GM19099 (cell line): Measurements from ENCODE around the gene NETO2.

Experiments used
- POLR2A ChIP-seq: IDR thresholded peaks from 3 replicates; pipeline ENCODE4 v1.6.1; 2011; ENCODE audit warnings: low read depth; ENCODE audit not compliant: insufficient read length; ENCODE audit errors: extremely low read depth

NETO2 gene, protein sequence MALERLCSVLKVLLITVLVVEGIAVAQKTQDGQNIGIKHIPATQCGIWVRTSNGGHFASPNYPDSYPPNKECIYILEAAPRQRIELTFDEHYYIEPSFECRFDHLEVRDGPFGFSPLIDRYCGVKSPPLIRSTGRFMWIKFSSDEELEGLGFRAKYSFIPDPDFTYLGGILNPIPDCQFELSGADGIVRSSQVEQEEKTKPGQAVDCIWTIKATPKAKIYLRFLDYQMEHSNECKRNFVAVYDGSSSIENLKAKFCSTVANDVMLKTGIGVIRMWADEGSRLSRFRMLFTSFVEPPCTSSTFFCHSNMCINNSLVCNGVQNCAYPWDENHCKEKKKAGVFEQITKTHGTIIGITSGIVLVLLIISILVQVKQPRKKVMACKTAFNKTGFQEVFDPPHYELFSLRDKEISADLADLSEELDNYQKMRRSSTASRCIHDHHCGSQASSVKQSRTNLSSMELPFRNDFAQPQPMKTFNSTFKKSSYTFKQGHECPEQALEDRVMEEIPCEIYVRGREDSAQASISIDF

DNA sequence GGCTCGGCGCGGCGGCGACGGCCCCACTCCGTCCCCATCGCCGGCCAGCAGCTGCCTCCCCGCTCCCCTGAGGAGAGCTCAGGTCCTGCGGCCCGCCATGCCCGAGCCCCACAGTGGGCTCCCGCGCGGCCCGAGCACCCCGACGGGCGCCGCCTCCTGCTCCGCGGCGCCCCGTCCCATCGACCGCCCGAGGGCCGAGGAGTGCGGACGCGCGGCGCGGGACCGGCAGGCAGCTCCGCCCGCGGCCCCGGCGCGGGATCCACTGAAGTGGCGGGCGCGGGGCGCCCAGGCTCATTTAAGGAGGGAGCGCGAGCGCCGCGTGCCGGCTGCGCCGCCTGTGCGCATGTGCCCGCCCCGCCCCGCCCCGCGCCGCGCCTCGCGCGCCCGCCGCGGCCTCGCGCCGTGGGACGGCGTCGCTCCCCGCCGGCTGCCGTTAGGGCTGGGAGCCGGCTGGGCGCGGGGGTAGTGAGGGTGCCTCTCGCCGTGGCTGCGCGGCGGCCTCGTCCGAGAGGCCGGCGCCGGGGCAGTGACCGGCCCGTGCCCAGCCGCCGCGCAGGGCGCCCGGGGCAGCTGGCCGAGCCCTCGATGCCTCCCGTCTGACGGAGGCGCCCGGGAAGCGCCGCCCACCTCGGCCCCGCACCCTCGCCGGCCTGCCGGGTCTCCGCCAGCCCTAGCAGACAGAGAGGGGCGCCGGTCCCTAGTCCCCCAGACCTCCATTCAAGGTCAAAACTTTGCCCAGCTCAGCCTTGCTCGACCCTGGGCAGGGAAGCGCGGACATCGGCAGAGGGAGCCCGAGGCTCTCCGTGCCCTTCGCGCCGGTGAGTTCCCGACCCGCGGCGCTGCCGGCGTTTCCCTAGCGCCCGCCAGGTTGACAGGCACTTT, at the start of gene NETO2:
Gene NETO2 (minus strand): TSS at position 269 of the 882 bp plus-strand sequence. CDS start 333 bp downstream, outside the sequence.
- peak; percentile 82 for TF ChIP-seq POLR2A

DNA sequence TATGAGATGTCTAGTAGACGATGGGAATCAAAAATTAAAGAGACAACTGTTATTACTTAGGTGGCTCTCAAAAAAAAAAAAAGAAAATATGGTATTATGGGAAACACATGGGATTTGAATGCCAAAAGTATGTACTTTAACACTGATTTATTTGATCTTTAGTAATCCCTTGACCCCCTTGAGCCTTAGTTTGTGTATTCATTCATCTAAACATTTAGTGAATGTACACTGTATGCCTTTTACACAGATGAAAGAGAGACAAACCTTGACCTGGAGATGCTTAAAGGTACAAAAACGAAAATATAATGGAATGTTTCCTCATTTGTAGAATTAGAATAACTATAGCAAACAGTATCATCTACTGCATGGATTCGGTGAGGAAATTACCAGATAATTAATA, 38.6 kb upstream of the NETO2 start:
- no peak for TF ChIP-seq POLR2A

- no peak for TF ChIP-seq POLR2A
Observed at GRCh38 chr16:47180073-47180472, 36.3 kb upstream of the NETO2 start.

- no peak for TF ChIP-seq POLR2A
Observed at GRCh38 chr16:47175152-47175551, 31.4 kb upstream of the NETO2 start.

DNA sequence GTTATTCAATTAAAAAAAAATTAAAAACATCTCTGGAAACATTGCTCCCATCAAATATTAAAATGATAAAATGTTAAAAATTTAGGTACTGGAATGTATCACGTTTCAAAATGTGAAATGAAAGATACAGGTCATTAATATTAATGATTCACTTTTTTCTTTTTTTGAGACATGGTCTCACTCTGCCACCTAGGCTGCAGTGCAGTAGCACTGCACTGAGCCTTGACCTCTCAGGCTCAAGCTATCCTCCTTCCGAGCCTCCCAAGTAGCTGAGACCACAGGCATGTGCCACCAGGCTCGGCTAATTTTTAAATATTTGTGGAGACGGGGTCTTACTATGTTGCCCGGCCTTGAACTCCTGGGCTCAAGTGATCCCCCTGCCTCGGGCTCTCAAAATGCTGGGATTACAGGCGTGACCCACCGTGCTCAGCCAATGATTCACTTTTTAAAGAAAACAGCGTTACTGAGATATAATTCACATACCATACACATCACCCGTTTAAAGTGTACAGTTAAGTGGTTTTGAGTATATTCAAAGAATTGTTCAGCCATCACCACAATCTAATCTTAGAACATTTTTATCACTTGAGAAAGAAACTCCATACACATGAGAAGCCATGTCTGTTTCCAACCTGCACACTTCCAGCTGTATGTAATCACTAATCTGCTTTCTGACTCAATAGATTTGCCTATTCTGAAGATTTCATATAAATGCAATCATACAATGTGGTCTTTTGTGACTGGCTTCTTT, 19.1 kb upstream of the NETO2 start:
- TF ChIP-seq POLR2A = no peak

DNA sequence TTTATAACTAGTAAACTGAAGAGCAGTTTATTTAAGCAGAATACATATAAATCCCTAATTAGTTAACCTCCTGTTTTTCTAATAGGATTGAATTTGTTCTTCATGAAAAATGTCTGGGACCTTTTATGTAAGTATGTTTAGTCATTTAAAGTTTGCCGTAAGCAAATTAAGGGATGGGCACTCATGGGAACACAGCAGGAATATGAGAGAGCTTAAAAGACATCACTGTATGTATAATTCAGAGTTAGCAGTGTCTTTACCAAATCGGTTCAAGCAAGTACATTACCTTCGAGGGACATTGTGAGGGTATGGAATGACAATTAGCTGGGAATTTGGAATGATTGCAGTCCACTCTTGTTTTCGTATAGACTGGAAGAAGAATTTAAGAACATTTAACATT, 17.7 kb upstream of the NETO2 start:
- TF ChIP-seq POLR2A = no peak

- no peak for TF ChIP-seq POLR2A
Observed at GRCh38 chr16:47160422-47160821, 16.7 kb upstream of the NETO2 start.

DNA sequence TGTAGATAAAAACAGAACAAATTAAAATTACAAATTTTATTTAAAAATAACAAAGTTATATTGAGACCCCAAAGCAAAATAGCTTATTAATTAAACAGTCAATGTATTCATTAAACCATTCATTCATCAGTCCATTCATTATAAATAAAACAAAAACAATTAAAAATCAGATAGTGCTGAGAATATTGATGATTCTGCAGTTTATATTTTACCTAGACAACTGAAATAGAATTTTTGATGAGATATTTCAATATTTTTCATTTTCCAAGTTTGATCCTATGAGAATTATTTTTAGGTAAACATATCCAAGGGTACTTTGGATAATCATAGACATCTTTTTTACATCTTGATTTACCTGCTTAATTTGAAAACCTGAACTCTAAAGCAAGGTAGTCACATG, 15.2 kb upstream of the NETO2 start:
- no peak for TF ChIP-seq POLR2A

- no peak for TF ChIP-seq POLR2A
Observed at GRCh38 chr16:47156680-47157215, 13.0 kb upstream of the NETO2 start.

DNA sequence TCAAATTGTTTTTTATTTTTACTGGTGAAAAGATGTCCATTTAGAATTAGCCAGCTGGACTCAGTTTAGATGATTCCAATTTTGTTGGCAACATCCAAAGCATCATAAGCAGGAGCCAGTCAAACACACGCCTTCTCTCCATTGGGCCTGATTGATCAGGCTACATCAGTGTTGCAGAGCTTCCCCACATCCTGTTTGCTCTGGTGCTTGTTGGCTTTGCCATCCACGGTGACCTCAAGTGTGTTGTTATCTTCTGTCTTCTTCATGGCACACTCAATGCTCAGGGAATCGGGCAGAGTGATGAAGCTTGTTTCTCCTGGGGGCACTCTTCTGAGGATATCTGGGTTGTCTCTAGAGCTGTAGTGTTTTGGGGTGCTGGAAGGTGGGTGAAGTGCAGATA, 6.3 kb upstream of the NETO2 start:
- TF ChIP-seq POLR2A = no peak

DNA sequence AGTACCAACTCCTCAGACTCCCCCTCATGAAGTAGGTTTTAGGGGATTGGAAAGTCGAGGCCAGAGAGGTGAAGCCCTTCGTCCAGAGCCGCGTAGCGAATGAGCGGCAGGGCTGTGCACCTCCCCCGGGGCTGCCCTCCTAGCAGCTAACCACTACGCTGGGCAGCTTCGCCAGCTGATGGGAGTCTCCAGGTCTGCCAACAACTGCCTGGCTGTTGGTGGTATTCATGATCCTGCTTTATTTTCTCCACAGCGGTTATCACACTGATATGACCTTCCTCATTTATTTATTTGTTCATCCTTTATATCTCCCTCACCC, 773 bp upstream of the NETO2 start:
- TF ChIP-seq POLR2A = no peak

DNA sequence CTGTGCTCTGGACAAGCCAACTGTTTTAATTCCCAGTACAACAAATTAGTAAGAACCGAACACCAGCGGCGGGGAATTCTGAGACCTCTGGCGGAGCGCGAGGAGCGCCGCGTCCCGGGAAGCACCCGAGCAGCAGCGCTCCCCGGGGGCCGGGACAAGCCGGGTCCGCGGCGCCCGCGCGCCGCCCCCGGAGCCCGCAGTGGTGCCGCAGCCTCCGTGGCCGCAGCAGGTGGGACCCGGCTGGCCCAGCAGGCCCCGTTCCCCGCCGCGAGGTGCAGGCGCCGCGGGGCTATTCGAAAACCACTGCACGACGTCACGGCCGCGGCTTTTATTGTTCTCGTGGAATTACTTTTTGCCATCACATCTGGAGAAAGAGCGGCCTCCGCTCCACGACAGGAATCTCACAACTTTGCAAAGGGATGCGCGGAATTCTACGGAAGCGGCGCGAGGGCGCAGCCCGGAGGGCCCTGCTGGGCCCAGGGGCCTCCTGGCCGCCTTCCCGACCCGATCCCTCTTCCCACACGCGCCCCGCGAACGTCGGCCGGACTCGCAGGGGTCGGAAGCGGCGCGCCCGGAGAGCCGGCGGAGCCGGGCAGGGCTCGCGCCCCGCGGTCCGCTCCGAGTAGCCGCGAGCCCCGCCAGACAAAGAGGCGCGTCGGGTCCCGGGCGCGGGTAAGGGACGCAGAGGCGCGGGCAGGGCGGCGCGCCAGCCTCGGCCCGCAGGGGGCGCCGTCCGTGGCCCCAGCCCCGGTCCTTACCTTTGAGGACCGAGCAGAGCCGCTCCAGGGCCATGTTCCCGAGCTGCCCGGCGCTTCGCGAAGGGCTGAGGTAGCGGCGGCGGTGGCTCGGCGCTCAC, 696 bp downstream of the NETO2 start:
- TF ChIP-seq POLR2A = no peak

- no peak for TF ChIP-seq POLR2A
Observed at GRCh38 chr16:47142486-47142820, 1.3 kb downstream of the NETO2 start.

DNA sequence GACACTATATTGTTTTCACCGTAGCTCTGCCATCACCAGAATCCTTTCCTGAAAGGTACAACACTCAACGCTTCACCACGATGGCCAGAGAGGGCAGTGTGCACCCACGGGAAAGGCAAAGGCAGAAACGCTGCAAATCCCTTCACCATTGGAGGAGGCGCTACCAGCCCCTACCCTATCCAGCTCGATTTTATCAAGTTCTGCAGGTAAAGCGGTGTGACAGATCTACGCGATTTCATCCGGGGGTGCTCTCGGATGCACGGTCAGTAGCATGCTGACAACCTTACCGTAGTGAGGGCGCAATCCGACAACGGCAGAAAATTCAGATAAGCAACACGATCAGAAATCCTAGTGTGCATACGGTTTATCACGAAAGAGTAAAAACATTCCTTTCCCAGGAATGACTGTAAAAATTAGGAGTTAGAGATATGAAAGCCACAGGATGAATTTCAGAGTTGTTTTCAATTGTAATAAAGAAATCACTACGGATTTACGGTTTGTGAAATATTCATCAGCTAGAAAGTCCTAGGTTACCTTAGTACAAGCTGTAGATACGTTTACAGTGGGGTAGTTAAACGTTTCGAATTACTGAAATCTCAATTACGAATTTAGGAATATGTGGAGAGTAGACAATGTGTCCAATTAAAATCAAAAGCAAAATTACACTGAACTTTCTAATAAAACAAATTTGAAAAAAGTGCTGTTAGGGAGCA, 1.8 kb downstream of the NETO2 start:
- peak; percentile 66 for TF ChIP-seq POLR2A

- TF ChIP-seq POLR2A = no peak
Observed at GRCh38 chr16:47140686-47141085, 3.1 kb downstream of the NETO2 start.
